Muscle layer of duodenum (tissue), 2 donors: ENCODE measurements around the gene SNX10.

Source experiments
- H3K27ac ChIP-seq: one replicate; pipeline ENCODE4 v1.7.0; 2013; ENCODE audit warnings: mild to moderate bottlenecking, low read length
- H3K27me3 ChIP-seq: one replicate; pipeline ENCODE4 v1.7.0; 2013; ENCODE audit warnings: low read depth, mild to moderate bottlenecking, control low read depth, low read length
- H3K36me3 ChIP-seq, 2 donors: one replicate each; pipeline ENCODE4 v1.7.0; 2013; ENCODE audit warnings: low read length in 2 of 2, control low read depth in 1 of 2, mild to moderate bottlenecking in 1 of 2; ENCODE audit not compliant: insufficient read depth in 2 of 2, control insufficient read depth in 1 of 2
- H3K4me1 ChIP-seq, 2 donors: one replicate each; pipeline ENCODE4 v1.7.0; 2013; ENCODE audit warnings: low read length in 2 of 2, mild to moderate bottlenecking in 2 of 2, control low read depth in 1 of 2, moderate library complexity in 1 of 2; ENCODE audit not compliant: insufficient read depth in 2 of 2, control insufficient read depth in 1 of 2
- H3K4me3 ChIP-seq, 2 donors: one replicate each; pipeline ENCODE4 v1.7.0; 2013; ENCODE audit warnings: low read length in 2 of 2, low read depth in 1 of 2, mild to moderate bottlenecking in 1 of 2
- H3K9me3 ChIP-seq, 2 donors: one replicate each; pipeline ENCODE4 v1.7.0; 2013; ENCODE audit warnings: low read length in 2 of 2, control low read depth in 1 of 2, mild to moderate bottlenecking in 1 of 2; ENCODE audit not compliant: control insufficient read depth in 1 of 2
- donor health status: healthy.

The SNX10 gene

GRCh38 chr7:26356929-26357798 lies 65.5 kb downstream of the SNX10 start:
- Histone ChIP-seq H3K4me1 (no peaks in the 10 kb centered on the region), H3K27me3 (no peaks in the 10 kb centered on the region), H3K9me3 (no peaks in the 10 kb centered on the region), H3K27ac (no peak overlapping the region), H3K36me3 (no peaks in the 10 kb centered on the region), H3K4me3 (no peak overlapping the region)

GRCh38 chr7:26357799-26358151 lies 66.1 kb downstream of the SNX10 start:
- Histone ChIP-seq H3K27ac (no peak overlapping the region), H3K36me3 (no peaks in the 10 kb centered on the region), H3K27me3 (no peaks in the 10 kb centered on the region), H3K4me3 (no peak overlapping the region), H3K9me3 (no peaks in the 10 kb centered on the region), H3K4me1 (no peaks in the 10 kb centered on the region)

- H3K27me3 ChIP-seq = no peaks in the 10 kb centered on the region
- no peak overlapping the region for H3K27ac ChIP-seq
- no peaks in the 10 kb centered on the region for H3K4me1 ChIP-seq
- no peaks in the 10 kb centered on the region for H3K9me3 ChIP-seq
- no peaks in the 10 kb centered on the region for H3K36me3 ChIP-seq
- no peak overlapping the region for H3K4me3 ChIP-seq
Measured at GRCh38 chr7:26360650-26361049, 69.0 kb downstream of the SNX10 start.

- Histone ChIP-seq H3K9me3 (no peaks in the 10 kb centered on the region), H3K36me3 (no peaks in the 10 kb centered on the region), H3K27me3 (no peaks in the 10 kb centered on the region), H3K4me1 (no peaks in the 10 kb centered on the region), H3K27ac (no peak overlapping the region), H3K4me3 (no peak overlapping the region)
Measured at GRCh38 chr7:26361637-26362036, 70.0 kb downstream of the SNX10 start.

GRCh38 chr7:26363465-26363864 lies 71.8 kb downstream of the SNX10 start:
- no peaks in the 10 kb centered on the region for H3K27me3 ChIP-seq
- no peaks in the 10 kb centered on the region for H3K36me3 ChIP-seq
- H3K4me1 ChIP-seq = no peaks in the 10 kb centered on the region
- no peaks in the 10 kb centered on the region for H3K9me3 ChIP-seq
- H3K4me3 ChIP-seq = no peak overlapping the region
- no peak overlapping the region for H3K27ac ChIP-seq

- no peak overlapping the region for H3K4me3 ChIP-seq
- no peaks in the 10 kb centered on the region for H3K4me1 ChIP-seq
- no peaks in the 10 kb centered on the region for H3K27me3 ChIP-seq
- no peaks in the 10 kb centered on the region for H3K36me3 ChIP-seq
- no peak overlapping the region for H3K27ac ChIP-seq
- no peaks in the 10 kb centered on the region for H3K9me3 ChIP-seq
Measured at GRCh38 chr7:26365077-26365900, 73.6 kb downstream of the SNX10 start.

GRCh38 chr7:26365901-26366275 lies 74.2 kb downstream of the SNX10 start:
- H3K4me3 ChIP-seq = no peak overlapping the region
- no peaks in the 10 kb centered on the region for H3K36me3 ChIP-seq
- H3K9me3 ChIP-seq = no peaks in the 10 kb centered on the region
- H3K27ac ChIP-seq = no peak overlapping the region
- no peaks in the 10 kb centered on the region for H3K4me1 ChIP-seq
- no peaks in the 10 kb centered on the region for H3K27me3 ChIP-seq

GRCh38 chr7:26367219-26367711 lies 75.6 kb downstream of the SNX10 start:
- no peak overlapping the region for H3K4me3 ChIP-seq
- H3K27me3 ChIP-seq = no peaks in the 10 kb centered on the region
- H3K27ac ChIP-seq = no peak overlapping the region
- H3K4me1 ChIP-seq = no peaks in the 10 kb centered on the region
- no peaks in the 10 kb centered on the region for H3K9me3 ChIP-seq
- H3K36me3 ChIP-seq = no peaks in the 10 kb centered on the region

GRCh38 chr7:26368542-26368941 lies 76.9 kb downstream of the SNX10 start:
- Histone ChIP-seq H3K4me3 (no peak overlapping the region), H3K36me3 (no peaks in the 10 kb centered on the region), H3K4me1 (no peaks in the 10 kb centered on the region), H3K27me3 (no peaks in the 10 kb centered on the region), H3K27ac (no peak overlapping the region), H3K9me3 (no peaks in the 10 kb centered on the region)

GRCh38 chr7:26369593-26369992 lies 77.9 kb downstream of the SNX10 start:
- Histone ChIP-seq H3K9me3 (no peaks in the 10 kb centered on the region), H3K27ac (no peak overlapping the region), H3K4me1 (no peaks in the 10 kb centered on the region), H3K4me3 (no peak overlapping the region), H3K36me3 (no peaks in the 10 kb centered on the region), H3K27me3 (no peaks in the 10 kb centered on the region)

- Histone ChIP-seq H3K4me1 (no peaks in the 10 kb centered on the region), H3K9me3 (no peaks in the 10 kb centered on the region), H3K36me3 (no peaks in the 10 kb centered on the region), H3K4me3 (no peak overlapping the region), H3K27me3 (peaks cover 2% of the 10 kb centered on the region), H3K27ac (no peak overlapping the region)
Measured at GRCh38 chr7:26370011-26370410, 78.3 kb downstream of the SNX10 start.
